GM12892 (cell line): ENCODE results near the gene ACAP3.

Source experiments
- POLR2A ChIP-seq: IDR thresholded peaks from 2 replicates; pipeline ENCODE4 v1.6.1; 2011; ENCODE audit warnings: low read depth, low read length, control low read depth
- POLR2AphosphoS5 ChIP-seq: IDR thresholded peaks from 2 replicates; pipeline ENCODE4 v1.6.1; 2011; ENCODE audit warnings: low read depth, low read length, control low read depth
- TAF1 ChIP-seq: IDR thresholded peaks from 2 replicates; pipeline ENCODE4 v1.6.1; 2011; ENCODE audit warnings: low read depth, mild to moderate bottlenecking, control low read depth, low read length, borderline replicate concordance

- TF ChIP-seq POLR2A (no peak), TAF1 (no peak), POLR2AphosphoS5 (no peak)
Measured at GRCh38 chr1:1285102-1285571, 22.6 kb downstream of the ACAP3 start.
